ENCODE measurements around the gene GALNT2. TPM values are rescaled to one million over a fixed set of nuclear protein-coding genes. Genes with fewer than 3 reads are reported as not detected.

GALNT2 gene
- total and polyA plus RNA-seq, 2 donors from 2014 or later = 20.2 to 59.2 TPM

DNA sequence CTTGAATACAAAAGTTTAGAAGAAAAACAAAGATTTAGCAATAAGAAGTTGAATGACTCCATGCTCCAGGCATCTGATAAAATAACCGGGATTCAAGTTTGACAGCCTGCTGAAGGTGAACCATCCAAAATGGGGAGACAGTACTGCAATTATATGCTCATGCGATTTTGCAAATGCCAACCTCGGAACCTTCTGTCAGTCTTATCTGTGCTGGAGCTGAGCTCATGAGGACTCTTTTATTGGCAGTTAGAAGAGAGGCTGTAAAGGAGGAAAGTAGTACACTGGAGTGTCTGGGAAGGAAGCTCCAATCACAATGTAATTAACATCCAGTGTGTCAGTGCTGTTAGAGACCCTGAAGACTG lies 170.0 kb downstream of the GALNT2 start:
- Histone ChIP-seq H3K4me1 (ENCODE audit: control insufficient read depth in 2 of 3, insufficient read depth in 2 of 3, low read depth in 1 of 3, low read length in 3 of 3) (no peaks in the 10 kb centered on the region), H3K9me3 (ENCODE audit: control insufficient read depth in 2 of 3, insufficient read depth in 1 of 3, low read length in 3 of 3) (no peaks in the 10 kb centered on the region), H3K4me3 (ENCODE audit: low read length in 3 of 3) (no peak overlapping the region), H3K9ac (ENCODE audit: low read length in 3 of 3) (no peak overlapping the region), H3K27me3 (ENCODE audit: control insufficient read depth, insufficient read depth, low read length) (no peaks in the 10 kb centered on the region), H3K36me3 (ENCODE audit: control insufficient read depth in 2 of 3, insufficient read depth in 3 of 3, low read length in 3 of 3) (peaks cover 0 to 8% (median 0%) of the 10 kb centered on the region in 3 donors), H3K27ac (ENCODE audit: low read depth in 2 of 2, low read length in 2 of 2) (no peak overlapping the region)
- no peak for TF ChIP-seq CTCF (IDR thresholded peaks at IDR 0.05; ENCODE audit: borderline replicate concordance, extremely low read depth, insufficient read depth)
- DNase-seq (no peak), FAIRE-seq (no peak)
- intact Hi-C loops (cut with DNase I) = no loop called here

- H3K27ac ChIP-seq (ENCODE audit: low read depth in 2 of 2, low read length in 2 of 2) = no peak overlapping the region
- H3K36me3 ChIP-seq (ENCODE audit: control insufficient read depth in 2 of 3, insufficient read depth in 3 of 3, low read length in 3 of 3) = peaks cover 0 to 8% (median 0%) of the 10 kb centered on the region in 3 donors
- H3K9ac ChIP-seq (ENCODE audit: low read length in 3 of 3) = no peak overlapping the region
- DNase-seq = no peak
- intact Hi-C loops (cut with DNase I) = no loop called here
- H3K4me1 ChIP-seq (ENCODE audit: control insufficient read depth in 2 of 3, insufficient read depth in 2 of 3, low read depth in 1 of 3, low read length in 3 of 3) = no peaks in the 10 kb centered on the region
- no peaks in the 10 kb centered on the region for H3K9me3 ChIP-seq (ENCODE audit: control insufficient read depth in 2 of 3, insufficient read depth in 1 of 3, low read length in 3 of 3)
- H3K4me3 ChIP-seq (ENCODE audit: low read length in 3 of 3) = no peak overlapping the region
- TF ChIP-seq CTCF (IDR thresholded peaks at IDR 0.05; ENCODE audit: borderline replicate concordance, extremely low read depth, insufficient read depth) = no peak
- H3K27me3 ChIP-seq (ENCODE audit: control insufficient read depth, insufficient read depth, low read length) = no peaks in the 10 kb centered on the region
- FAIRE-seq = no peak
Observed at GRCh38 chr1:230237805-230238204, 170.8 kb downstream of the GALNT2 start.

DNA sequence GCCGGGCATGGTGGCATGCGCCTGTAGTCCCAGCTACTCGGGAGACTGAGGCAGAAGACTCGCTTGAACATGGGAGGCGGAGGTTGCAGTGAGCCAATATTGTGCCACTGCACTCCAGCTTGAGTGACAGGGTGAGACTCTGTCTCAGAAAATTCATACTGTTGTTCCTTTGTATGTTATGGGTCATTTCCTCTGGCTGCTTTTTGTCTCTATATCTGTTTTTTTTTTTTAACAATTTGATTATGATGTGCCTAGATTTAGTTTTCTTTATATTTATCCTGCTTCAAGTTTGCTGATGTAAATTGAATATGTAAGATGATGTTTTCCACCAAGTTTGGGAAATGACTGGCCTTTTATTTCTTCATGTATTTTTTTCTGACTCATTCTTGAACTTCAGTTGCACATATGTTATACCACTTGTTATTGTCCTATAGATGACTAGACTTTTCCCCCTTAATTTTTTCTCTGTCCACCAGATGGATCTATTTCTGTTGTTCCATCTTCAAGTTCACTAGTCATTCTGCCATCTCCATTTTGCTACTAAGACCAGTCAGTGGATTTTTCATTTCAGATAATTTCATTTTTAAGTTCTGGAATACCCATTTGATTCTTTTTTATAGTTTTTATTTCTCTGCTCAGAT lies 173.5 kb downstream of the GALNT2 start:
- no peak for TF ChIP-seq CTCF (IDR thresholded peaks at IDR 0.05; ENCODE audit: borderline replicate concordance, extremely low read depth, insufficient read depth)
- intact Hi-C loops (cut with DNase I) = no loop called here
- DNase-seq (no peak), FAIRE-seq (no peak)
- no peaks in the 10 kb centered on the region for H3K4me1 ChIP-seq (ENCODE audit: control insufficient read depth in 2 of 3, insufficient read depth in 2 of 3, low read depth in 1 of 3, low read length in 3 of 3)
- no peak overlapping the region for H3K9ac ChIP-seq (ENCODE audit: low read length in 3 of 3)
- H3K27ac ChIP-seq (ENCODE audit: low read depth in 2 of 2, low read length in 2 of 2) = no peak overlapping the region
- no peaks in the 10 kb centered on the region for H3K27me3 ChIP-seq (ENCODE audit: control insufficient read depth, insufficient read depth, low read length)
- peaks cover 0 to 10% (median 2%) of the 10 kb centered on the region in 3 donors for H3K36me3 ChIP-seq (ENCODE audit: control insufficient read depth in 2 of 3, insufficient read depth in 3 of 3, low read length in 3 of 3)
- no peaks in the 10 kb centered on the region for H3K9me3 ChIP-seq (ENCODE audit: control insufficient read depth in 2 of 3, insufficient read depth in 1 of 3, low read length in 3 of 3)
- H3K4me3 ChIP-seq (ENCODE audit: low read length in 3 of 3) = no peak overlapping the region

GRCh38 chr1:230242326-230242725 lies 175.3 kb downstream of the GALNT2 start:
- TF ChIP-seq CTCF (IDR thresholded peaks at IDR 0.05; ENCODE audit: borderline replicate concordance, extremely low read depth, insufficient read depth) = no peak
- no peak for DNase-seq
- no peak overlapping the region for H3K9ac ChIP-seq (ENCODE audit: low read length in 3 of 3)
- no peaks in the 10 kb centered on the region for H3K27me3 ChIP-seq (ENCODE audit: control insufficient read depth, insufficient read depth, low read length)
- no peak overlapping the region for H3K4me3 ChIP-seq (ENCODE audit: low read length in 3 of 3)
- H3K4me1 ChIP-seq (ENCODE audit: control insufficient read depth in 2 of 3, insufficient read depth in 2 of 3, low read depth in 1 of 3, low read length in 3 of 3) = no peaks in the 10 kb centered on the region
- peaks cover 0 to 16% (median 9%) of the 10 kb centered on the region in 3 donors for H3K36me3 ChIP-seq (ENCODE audit: control insufficient read depth in 2 of 3, insufficient read depth in 3 of 3, low read length in 3 of 3)
- no peak for FAIRE-seq
- H3K9me3 ChIP-seq (ENCODE audit: control insufficient read depth in 2 of 3, insufficient read depth in 1 of 3, low read length in 3 of 3) = no peaks in the 10 kb centered on the region
- intact Hi-C loops (cut with DNase I) = no loop called here
- H3K27ac ChIP-seq (ENCODE audit: low read depth in 2 of 2, low read length in 2 of 2) = no peak overlapping the region

Measured in kidney (tissue), 14 donors.